Breast epithelium (tissue), 4 donors: ENCODE measurements around the gene RPUSD3. TPM values are rescaled to one million over a fixed set of nuclear protein-coding genes. Genes with fewer than 3 reads are reported as not detected.
"Not testable (repeated sequence)": the region's sequence is repeated elsewhere in the genome, so short reads cannot be mapped to it uniquely, and the experiment has no call there.

Experiments
- DNase-seq, 2 donors: peaks; one replicate each; pipeline ENCODE4 v3.0.0-alpha.2; 2019; ENCODE audit warnings: low spot score in 2 of 2
- H3K27ac ChIP-seq, 2 donors: fragments of 200-600 bp; sonication (generic) in 1 of 2; one replicate each; pipeline ENCODE4 v1.5.1; 2016 to 2019; ENCODE audit warnings: mild to moderate bottlenecking in 1 of 2
- H3K27me3 ChIP-seq, 2 donors: fragments of 200-600 bp; sonication (generic) in 1 of 2; one replicate each; pipeline versions ENCODE4 v1.5.1 to v1.6.0; 2017 to 2019; ENCODE audit warnings: control low read depth in 1 of 2, mild to moderate bottlenecking in 1 of 2
- H3K36me3 ChIP-seq: fragments of 200-600 bp; one replicate; pipeline ENCODE4 v1.5.1; 2019
- H3K4me1 ChIP-seq, 2 donors: fragments of 200-600 bp; sonication (generic); one replicate each; pipeline ENCODE4 v1.5.1; 2016 to 2019; ENCODE audit warnings: control low read depth in 1 of 2
- H3K4me3 ChIP-seq, 3 donors: fragments of 200-600 bp; sonication (generic); 1 replicate in 2 of 3; 2 replicates in 1 of 3; pipeline ENCODE4 v1.5.1; 2016 to 2019; ENCODE audit warnings: mild to moderate bottlenecking in 3 of 3, moderate library complexity in 2 of 3
- H3K9me3 ChIP-seq, 2 donors: fragments of 200-600 bp; sonication (generic) in 1 of 2; one replicate each; pipeline ENCODE4 v1.5.1; 2016 to 2019; ENCODE audit warnings: control low read depth in 1 of 2
- POLR2A ChIP-seq: fragments of 450-650 bp; IDR thresholded peaks from one replicate; pipeline ENCODE4 v1.6.1; 2016; ENCODE audit warnings: antibody characterized with exemption, mild to moderate bottlenecking, moderate library complexity
- POLR2AphosphoS5 ChIP-seq, 3 donors: sonication (generic); formaldehyde crosslinking; IDR thresholded peaks; one replicate each; pipeline ENCODE4 v1.6.1; 2017; ENCODE audit warnings: antibody characterized with exemption in 3 of 3
- intact Hi-C: fragments of 100-400 bp; cut with DNase I; formaldehyde crosslinking; loops from one replicate; pipeline ENCODE4 v1.15.1; 2023; ENCODE audit warnings: low total_unique reads
- total RNA-seq, 3 donors: library from RNA; depleted of rRNA; stranded (reverse); fragments of >200 nt; gene quantifications; one replicate each; pipeline ENCODE4 v1.1.0, GENCODE V29; 2016
- TF ChIP-seq, protein P1 (sequence below), 3 donors: fragments of 450-650 bp; IDR thresholded peaks; one replicate each; pipeline ENCODE4 v1.5.1; 2016 to 2017; ENCODE audit warnings: antibody characterized with exemption in 3 of 3, mild to moderate bottlenecking in 3 of 3, moderate library complexity in 3 of 3

The RPUSD3 gene
- total RNA-seq, 3 donors from 2014 or later = 33.4 to 41.3 (median 38.3) TPM

DNA sequence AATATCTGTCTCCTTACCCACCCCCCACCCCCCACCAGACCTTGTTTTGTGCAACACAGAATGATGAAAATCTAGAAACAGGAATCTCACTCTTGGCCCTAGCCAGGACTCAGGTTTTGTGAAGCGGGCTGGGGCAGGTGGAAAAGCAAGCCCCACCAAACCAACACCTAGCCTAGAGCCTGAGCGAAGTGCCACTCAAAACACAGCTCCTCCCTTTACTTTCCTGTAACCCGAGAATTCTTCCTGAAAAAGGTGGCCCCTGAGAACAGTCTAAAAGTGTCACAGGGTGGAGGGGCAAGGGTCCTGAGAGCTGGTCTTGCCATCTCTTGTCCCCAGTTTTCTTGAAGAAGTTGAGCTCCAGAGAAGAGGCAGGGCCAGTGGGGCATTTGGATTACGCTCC, 17.4 kb upstream of the RPUSD3 start:
- Histone ChIP-seq H3K27me3 (no peaks in the 10 kb centered on the region), H3K4me1 (peaks cover 5 to 13% of the 10 kb centered on the region in 2 donors), H3K9me3 (no peaks in the 10 kb centered on the region), H3K27ac (no peak overlapping the region), H3K36me3 (no peaks in the 10 kb centered on the region), H3K4me3 (no peak overlapping the region)
- no peak for TF ChIP-seq POLR2AphosphoS5 (IDR thresholded peaks at IDR 0.05)
- TF ChIP-seq, protein P1, sequence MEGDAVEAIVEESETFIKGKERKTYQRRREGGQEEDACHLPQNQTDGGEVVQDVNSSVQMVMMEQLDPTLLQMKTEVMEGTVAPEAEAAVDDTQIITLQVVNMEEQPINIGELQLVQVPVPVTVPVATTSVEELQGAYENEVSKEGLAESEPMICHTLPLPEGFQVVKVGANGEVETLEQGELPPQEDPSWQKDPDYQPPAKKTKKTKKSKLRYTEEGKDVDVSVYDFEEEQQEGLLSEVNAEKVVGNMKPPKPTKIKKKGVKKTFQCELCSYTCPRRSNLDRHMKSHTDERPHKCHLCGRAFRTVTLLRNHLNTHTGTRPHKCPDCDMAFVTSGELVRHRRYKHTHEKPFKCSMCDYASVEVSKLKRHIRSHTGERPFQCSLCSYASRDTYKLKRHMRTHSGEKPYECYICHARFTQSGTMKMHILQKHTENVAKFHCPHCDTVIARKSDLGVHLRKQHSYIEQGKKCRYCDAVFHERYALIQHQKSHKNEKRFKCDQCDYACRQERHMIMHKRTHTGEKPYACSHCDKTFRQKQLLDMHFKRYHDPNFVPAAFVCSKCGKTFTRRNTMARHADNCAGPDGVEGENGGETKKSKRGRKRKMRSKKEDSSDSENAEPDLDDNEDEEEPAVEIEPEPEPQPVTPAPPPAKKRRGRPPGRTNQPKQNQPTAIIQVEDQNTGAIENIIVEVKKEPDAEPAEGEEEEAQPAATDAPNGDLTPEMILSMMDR (IDR thresholded peaks at IDR 0.05) = no peak
- TF ChIP-seq POLR2A = no peak
- intact Hi-C loops = no loop called here
- no peak for DNase-seq

GRCh38 chr3:9859530-9860025, 15.8 kb upstream of the RPUSD3 start:
- intact Hi-C loops = no loop called here
- H3K9me3 ChIP-seq = no peaks in the 10 kb centered on the region
- DNase-seq = no peak

GRCh38 chr3:9855594-9855993, 11.8 kb upstream of the RPUSD3 start:
- Histone ChIP-seq H3K27me3 (no peaks in the 10 kb centered on the region), H3K27ac (no peak overlapping the region), H3K36me3 (no peaks in the 10 kb centered on the region), H3K4me1 (peaks cover 0 to 4% of the 10 kb centered on the region in 2 donors), H3K4me3 (no peak overlapping the region), H3K9me3 (no peaks in the 10 kb centered on the region)
- intact Hi-C loops = no loop called here
- TF ChIP-seq POLR2AphosphoS5 (IDR thresholded peaks at IDR 0.05) = no peak
- TF ChIP-seq, protein P1 (IDR thresholded peaks at IDR 0.05) = no peak
- no peak for DNase-seq

More at GRCh38 chr3:9859530-9860025, 15.8 kb upstream of the RPUSD3 start:
- H3K4me3 ChIP-seq = no peak overlapping the region
- H3K27me3 ChIP-seq = no peaks in the 10 kb centered on the region
- peaks cover 0 to 6% of the 10 kb centered on the region in 2 donors for H3K4me1 ChIP-seq
- no peaks in the 10 kb centered on the region for H3K36me3 ChIP-seq
- no peak overlapping the region for H3K27ac ChIP-seq
- no peak for TF ChIP-seq POLR2AphosphoS5 (IDR thresholded peaks at IDR 0.05)
- TF ChIP-seq, protein P1 (IDR thresholded peaks at IDR 0.05) = no peak
- no peak for TF ChIP-seq POLR2A

GRCh38 chr3:9854291-9854940, 10.6 kb upstream of the RPUSD3 start:
- H3K9me3 ChIP-seq, H3K27ac ChIP-seq, H3K4me1 ChIP-seq, H3K27me3 ChIP-seq, H3K36me3 ChIP-seq, intact Hi-C loops, H3K4me3 ChIP-seq, DNase-seq: not testable (repeated sequence)

DNA sequence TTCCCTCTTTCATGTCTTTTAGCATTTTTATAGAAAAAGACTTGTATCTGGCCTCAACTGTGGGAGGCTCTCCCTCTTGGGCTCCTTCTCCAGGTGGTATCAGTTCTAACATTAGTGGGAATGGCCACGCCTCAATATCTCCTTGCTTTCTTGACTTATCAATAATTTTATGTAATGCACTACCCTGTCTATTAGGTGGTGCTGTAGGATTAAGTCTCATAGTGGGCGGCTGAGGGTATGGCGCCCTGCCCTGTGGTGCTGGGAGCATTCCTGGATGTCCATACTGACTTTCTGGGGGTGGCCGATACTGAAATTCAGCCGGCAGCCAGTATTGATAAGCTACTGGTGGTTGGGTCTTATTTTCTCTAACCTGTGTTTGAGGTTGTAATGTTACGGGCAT, 8.7 kb upstream of the RPUSD3 start:
- DNase-seq = no peak
- no peaks in the 10 kb centered on the region for H3K27me3 ChIP-seq
- TF ChIP-seq, protein P1 (IDR thresholded peaks at IDR 0.05) = no peak
- TF ChIP-seq POLR2A (no peak), POLR2AphosphoS5 (IDR thresholded peaks at IDR 0.05) (no peak)
- H3K4me1 ChIP-seq = peaks cover 0 to 4% of the 10 kb centered on the region in 2 donors
- no peaks in the 10 kb centered on the region for H3K36me3 ChIP-seq
- intact Hi-C loops = no loop called here
- H3K4me3 ChIP-seq = no peak overlapping the region
- no peak overlapping the region for H3K27ac ChIP-seq
- H3K9me3 ChIP-seq = no peaks in the 10 kb centered on the region

GRCh38 chr3:9851926-9852325, 8.1 kb upstream of the RPUSD3 start:
- H3K4me1 ChIP-seq, DNase-seq, H3K4me3 ChIP-seq, H3K9me3 ChIP-seq, H3K36me3 ChIP-seq, intact Hi-C loops, H3K27me3 ChIP-seq: not testable (repeated sequence)
- H3K27ac ChIP-seq = peak overlapping the region; percentile 67 to 84

- H3K4me3 ChIP-seq, H3K4me1 ChIP-seq, H3K9me3 ChIP-seq, DNase-seq, H3K36me3 ChIP-seq, H3K27me3 ChIP-seq, intact Hi-C loops: not testable (repeated sequence)
- H3K27ac ChIP-seq = peak overlapping the region; percentile 67 to 84
Observed at GRCh38 chr3:9851383-9851782, 7.6 kb upstream of the RPUSD3 start.
